HEK293T (cell line): ENCODE data around the gene PDE6B.

ENCODE experiments used
- CTCF ChIA-PET: fragments of 350-600 bp; formaldehyde crosslinking; extraction: SDS; loops from one replicate; lab custom pipeline; 2021; ENCODE audit warnings: antibody characterized with exemption, inconsistent platforms; lab: Yijun Ruan, JAX
- POLR2A ChIA-PET: fragments of 350-600 bp; formaldehyde crosslinking; extraction: SDS; loops from one replicate; lab custom pipeline; 2020; ENCODE audit warnings: antibody characterized with exemption, inconsistent platforms; lab: Yijun Ruan, JAX
- DNase-seq: peaks from one replicate; pipeline ENCODE4 v3.0.0; 2012; ENCODE audit warnings: mixed read lengths; ENCODE audit errors: extremely low spot score
- ARNT ChIP-seq: fragments of 450-650 bp; IDR thresholded peaks from 2 replicates; pipeline ENCODE4 v1.6.1; 2017; ENCODE audit warnings: mild to moderate bottlenecking
- BHLHE40 ChIP-seq: fragments of 450-650 bp; IDR thresholded peaks from 2 replicates; pipeline ENCODE4 v1.6.1; 2016; ENCODE audit warnings: mild to moderate bottlenecking, moderate library complexity, borderline replicate concordance
- CTBP1 ChIP-seq: fragments of 450-650 bp; IDR thresholded peaks from 2 replicates; pipeline ENCODE4 v1.6.1; 2016; ENCODE audit warnings: borderline replicate concordance
- ELF4 ChIP-seq: fragments of 450-650 bp; IDR thresholded peaks from 2 replicates; pipeline ENCODE4 v1.6.1; 2017; ENCODE audit warnings: antibody characterized with exemption
- FOXA1 ChIP-seq: fragments of 450-650 bp; IDR thresholded peaks from 2 replicates; pipeline ENCODE4 v1.6.1; 2016; ENCODE audit warnings: mild to moderate bottlenecking
- FOXK2 ChIP-seq: fragments of 450-650 bp; IDR thresholded peaks from 2 replicates; pipeline ENCODE4 v1.6.1; 2016; ENCODE audit warnings: mild to moderate bottlenecking
- FOXM1 ChIP-seq: fragments of 450-650 bp; IDR thresholded peaks from 2 replicates; pipeline ENCODE4 v1.6.1; 2017; ENCODE audit warnings: mild to moderate bottlenecking, borderline replicate concordance
- HDGF ChIP-seq: fragments of 450-650 bp; IDR thresholded peaks from 2 replicates; pipeline ENCODE4 v1.6.1; 2017; ENCODE audit warnings: antibody characterized with exemption, borderline replicate concordance
- L3MBTL2 ChIP-seq: fragments of 450-650 bp; conservative IDR thresholded peaks from 2 replicates; pipeline ENCODE4 v1.6.1; 2016; ENCODE audit warnings: mild to moderate bottlenecking
- LEF1 ChIP-seq: fragments of 450-650 bp; IDR thresholded peaks from 2 replicates; pipeline ENCODE4 v1.6.1; 2017; ENCODE audit warnings: mild to moderate bottlenecking, borderline replicate concordance
- NFRKB ChIP-seq: fragments of 450-650 bp; IDR thresholded peaks from 2 replicates; pipeline ENCODE4 v1.6.1; 2016; ENCODE audit warnings: mild to moderate bottlenecking, moderate library complexity
- SP1 ChIP-seq: fragments of 450-650 bp; IDR thresholded peaks from 2 replicates; pipeline ENCODE4 v1.6.1; 2017
- SUZ12 ChIP-seq: fragments of 450-650 bp; IDR thresholded peaks from 2 replicates; pipeline ENCODE4 v1.6.1; 2016; ENCODE audit warnings: mild to moderate bottlenecking
- TARDBP ChIP-seq: fragments of 450-650 bp; IDR thresholded peaks from 2 replicates; pipeline ENCODE4 v1.6.1; 2016
- ZNF384 ChIP-seq: fragments of 450-650 bp; IDR thresholded peaks from 2 replicates; pipeline ENCODE4 v1.6.1; 2016
- TF ChIP-seq, protein P1 (sequence below): fragments of 450-650 bp; IDR thresholded peaks from 2 replicates; pipeline ENCODE4 v1.6.1; 2016

Gene PDE6B

DNA sequence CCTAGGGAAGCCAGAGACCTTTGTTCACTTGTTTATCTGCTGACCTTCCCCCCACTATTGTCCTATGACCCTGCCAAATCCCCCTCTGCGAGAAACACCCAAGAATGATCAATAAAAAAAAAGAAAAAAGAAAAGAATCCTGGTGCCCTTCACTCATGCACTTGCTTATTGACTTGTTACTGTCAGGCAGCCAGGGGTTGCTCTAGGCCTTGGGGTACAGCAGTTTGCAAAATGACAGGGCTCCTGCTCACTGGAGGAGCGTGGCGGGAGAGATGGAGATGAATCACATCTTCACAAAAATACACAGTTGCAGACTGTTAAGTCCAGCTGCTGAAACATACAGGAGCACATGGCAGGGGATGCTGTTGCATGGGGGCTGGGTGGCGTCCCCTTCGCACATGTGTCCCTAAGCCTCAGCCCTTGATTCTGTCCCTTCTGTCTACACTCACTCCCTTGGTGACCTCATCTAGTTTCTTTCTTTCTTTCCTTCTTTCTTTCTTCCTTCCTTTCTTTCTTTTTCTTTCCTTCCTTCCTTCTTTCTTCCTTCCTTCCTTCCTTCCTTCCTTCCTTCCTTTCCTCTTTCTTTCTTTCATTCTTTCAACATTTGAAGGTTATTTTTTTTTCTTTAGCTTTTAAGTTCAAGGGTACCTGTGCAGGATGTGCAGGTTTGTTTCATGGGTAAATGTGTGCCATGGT lies 32.4 kb upstream of the PDE6B start:
- ChIA-PET CTCF (no interaction called here), POLR2A (no interaction called here)
- DNase-seq, result no peak
- TF ChIP-seq FOXM1, result no peak
- no peak for TF ChIP-seq FOXA1
- TF ChIP-seq LEF1, result no peak
- no peak for TF ChIP-seq FOXK2

DNA sequence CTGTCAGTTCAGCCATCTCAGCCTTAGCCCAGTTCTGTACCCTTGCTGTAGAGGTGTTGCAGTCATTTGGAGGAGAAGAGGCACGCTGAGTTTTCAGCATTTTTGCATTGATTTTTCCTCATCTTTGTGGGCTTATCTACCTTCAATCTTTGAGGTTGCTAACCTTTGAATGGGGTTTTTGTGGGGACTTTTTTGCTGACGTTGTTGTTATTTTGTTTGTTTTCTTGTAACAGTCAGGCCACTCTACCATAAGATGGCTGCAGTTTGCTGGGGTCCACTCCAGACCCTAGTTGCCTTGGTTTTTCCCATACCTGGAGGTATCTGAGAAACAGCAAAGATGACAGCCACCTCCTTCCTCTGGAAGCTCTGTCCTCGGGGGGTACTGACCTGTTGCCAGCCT lies 26.4 kb upstream of the PDE6B start:
- DNase-seq, result no peak
- CTCF ChIA-PET, result no interaction called here

DNA sequence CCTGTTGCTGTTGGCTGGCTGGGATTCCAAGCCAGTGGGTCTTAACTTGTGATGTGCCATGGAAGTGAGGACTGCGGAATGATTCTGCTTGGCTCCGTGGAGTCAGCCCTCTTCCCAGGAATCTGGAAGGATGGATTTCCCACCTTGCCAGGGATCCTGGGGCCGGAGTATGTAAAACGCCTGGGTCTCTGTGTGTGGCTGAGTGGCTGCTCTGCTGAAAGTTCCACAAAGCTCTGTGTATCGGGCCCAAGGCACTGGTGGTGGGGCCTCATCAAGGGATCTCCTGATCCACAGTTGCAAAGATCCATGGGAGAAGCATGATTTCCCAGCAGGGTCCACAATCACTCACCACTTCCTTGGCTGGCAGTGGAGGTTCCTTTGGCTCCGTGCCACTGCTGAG lies 25.2 kb upstream of the PDE6B start:
- CTCF ChIA-PET, result no interaction called here
- no peak for DNase-seq
- TF ChIP-seq ARNT (no peak), FOXA1 (no peak), ELF4 (no peak), FOXM1 (no peak), NFRKB (no peak), BHLHE40 (no peak), SP1 (no peak), LEF1 (no peak), FOXK2 (no peak), SUZ12 (no peak), CTBP1 (no peak), ZNF384 (no peak), L3MBTL2 (no peak), TARDBP (no peak)
- TF ChIP-seq, protein P1, sequence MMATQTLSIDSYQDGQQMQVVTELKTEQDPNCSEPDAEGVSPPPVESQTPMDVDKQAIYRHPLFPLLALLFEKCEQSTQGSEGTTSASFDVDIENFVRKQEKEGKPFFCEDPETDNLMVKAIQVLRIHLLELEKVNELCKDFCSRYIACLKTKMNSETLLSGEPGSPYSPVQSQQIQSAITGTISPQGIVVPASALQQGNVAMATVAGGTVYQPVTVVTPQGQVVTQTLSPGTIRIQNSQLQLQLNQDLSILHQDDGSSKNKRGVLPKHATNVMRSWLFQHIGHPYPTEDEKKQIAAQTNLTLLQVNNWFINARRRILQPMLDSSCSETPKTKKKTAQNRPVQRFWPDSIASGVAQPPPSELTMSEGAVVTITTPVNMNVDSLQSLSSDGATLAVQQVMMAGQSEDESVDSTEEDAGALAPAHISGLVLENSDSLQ, result no peak

More for the DNA sequence above, 26.4 kb upstream of the PDE6B start:
- POLR2A ChIA-PET, result no interaction called here
- no peak for TF ChIP-seq LEF1
- no peak for TF ChIP-seq TARDBP
- TF ChIP-seq SUZ12, result no peak
- no peak for TF ChIP-seq ARNT
- no peak for TF ChIP-seq ELF4
- TF ChIP-seq, protein P1, result no peak
- TF ChIP-seq ZNF384, result no peak
- TF ChIP-seq CTBP1, result no peak
- no peak for TF ChIP-seq FOXM1
- no peak for TF ChIP-seq L3MBTL2
- no peak for TF ChIP-seq FOXK2
- no peak for TF ChIP-seq SP1
- no peak for TF ChIP-seq HDGF
- no peak for TF ChIP-seq NFRKB
- TF ChIP-seq FOXA1, result no peak

DNA sequence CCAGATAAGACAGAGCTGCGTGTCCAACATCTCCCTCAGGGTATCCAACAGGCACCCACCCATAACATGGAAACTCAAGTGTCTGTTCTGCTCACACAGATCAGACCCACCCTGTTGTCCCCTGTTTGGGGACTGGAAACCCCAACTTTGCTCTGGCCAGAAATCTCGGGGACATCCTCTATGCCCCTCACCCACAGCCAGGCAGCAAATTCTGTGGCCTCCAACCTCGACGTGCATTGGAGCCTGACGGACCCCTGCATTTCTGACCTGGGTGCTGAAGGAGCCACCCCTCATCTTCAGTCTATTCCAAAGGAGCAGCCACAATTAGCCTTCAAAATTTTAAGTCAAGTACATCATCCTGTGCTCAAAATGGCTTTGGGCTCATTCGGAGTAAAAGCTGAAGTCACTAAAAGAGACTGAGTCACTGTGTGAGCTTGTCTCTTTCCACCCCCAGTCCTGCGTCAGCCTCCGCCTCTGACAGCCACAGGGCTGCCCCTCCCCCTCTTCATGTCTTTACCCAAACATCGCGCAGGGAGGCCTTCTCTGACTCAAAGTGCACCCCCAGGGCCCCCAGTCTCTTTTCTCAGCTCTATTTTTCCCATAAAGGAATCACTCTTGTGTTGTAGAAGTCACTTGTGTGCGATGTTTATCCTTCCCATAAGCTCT lies 24.4 kb upstream of the PDE6B start:
- DNase-seq, result no peak
- CTCF ChIA-PET, result interaction anchor here (0.6 to 0.7 kb wide), 2 partner anchors 42 to 65 kb away, joined by 3 read pairs; no protein-coding TSS in a partner anchor
- TF ChIP-seq SP1 (no peak), NFRKB (no peak), FOXA1 (no peak), L3MBTL2 (no peak)
- POLR2A ChIA-PET, result interaction anchor here (1.7 kb wide), 1 partner anchor 14 kb away, joined by 3 read pairs; no protein-coding TSS in a partner anchor

More for the DNA sequence above, 25.2 kb upstream of the PDE6B start:
- POLR2A ChIA-PET, result interaction anchor here (1.7 kb wide), 1 partner anchor 14 kb away, joined by 3 read pairs; no protein-coding TSS in a partner anchor

DNA sequence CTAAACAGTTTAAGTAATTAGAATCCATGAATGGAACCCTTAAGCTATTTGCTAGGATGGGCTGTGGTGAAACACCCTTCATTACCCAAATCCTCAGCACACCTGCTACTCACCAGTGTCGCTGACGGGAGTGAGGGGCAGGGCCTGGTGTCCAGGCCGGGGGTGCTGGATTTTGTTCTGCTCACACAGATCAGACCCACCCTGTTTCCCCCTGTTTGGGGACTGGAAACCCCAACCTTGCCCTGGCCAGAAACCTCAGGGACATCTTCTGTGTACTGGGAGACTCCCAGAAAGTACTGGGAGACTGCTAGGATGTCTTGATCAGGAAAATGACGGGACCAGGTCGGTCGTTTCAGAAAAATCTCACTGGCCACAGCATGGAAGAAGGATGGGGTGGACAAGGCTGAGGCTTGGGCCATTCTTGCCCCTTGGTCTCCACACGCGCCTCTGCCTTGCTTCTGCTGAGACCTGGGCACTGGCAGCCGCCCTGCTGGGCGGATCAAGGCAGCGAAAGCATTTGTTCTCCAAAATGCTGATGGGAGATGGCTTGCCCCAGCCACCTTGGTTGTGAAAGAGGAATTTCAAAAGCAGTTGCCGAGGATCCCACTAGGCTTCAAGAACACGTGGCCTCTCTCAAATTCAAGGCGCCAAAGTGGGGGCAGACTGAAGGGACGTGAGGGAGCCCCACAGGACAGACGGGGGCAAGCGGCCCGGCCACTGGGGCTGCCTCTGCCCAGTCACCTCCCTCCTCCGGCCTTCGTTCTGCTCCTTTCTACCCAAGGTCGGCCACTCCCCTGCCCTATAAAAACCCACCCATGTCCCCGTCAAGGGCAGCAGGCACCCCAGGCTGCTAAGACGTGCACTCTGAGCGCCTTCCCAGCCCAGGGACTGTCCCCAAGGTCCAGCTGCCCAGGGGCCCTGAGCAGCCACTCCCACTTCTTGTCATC lies 23.5 kb upstream of the PDE6B start:
- no peak for TF ChIP-seq CTBP1
- no peak for TF ChIP-seq FOXM1
- no peak for TF ChIP-seq SUZ12
- no peak for TF ChIP-seq TARDBP
- TF ChIP-seq ARNT, result no peak
- TF ChIP-seq ELF4, result no peak
- no peak for TF ChIP-seq FOXA1
- TF ChIP-seq SP1, result no peak
- TF ChIP-seq HDGF, result no peak
- TF ChIP-seq BHLHE40, result no peak
- TF ChIP-seq FOXK2, result no peak
- TF ChIP-seq NFRKB, result no peak
- ChIA-PET CTCF (interaction anchor here (0.7 kb wide), 1 partner anchor 41 kb away, joined by 3 read pairs; no protein-coding TSS in a partner anchor), POLR2A (interaction anchor here (1.3 to 1.7 kb wide), 2 partner anchors 15 to 73 kb away, joined by 3 to 9 read pairs; partner anchors contain the start of gene MYL5)
- DNase-seq, result no peak

DNA sequence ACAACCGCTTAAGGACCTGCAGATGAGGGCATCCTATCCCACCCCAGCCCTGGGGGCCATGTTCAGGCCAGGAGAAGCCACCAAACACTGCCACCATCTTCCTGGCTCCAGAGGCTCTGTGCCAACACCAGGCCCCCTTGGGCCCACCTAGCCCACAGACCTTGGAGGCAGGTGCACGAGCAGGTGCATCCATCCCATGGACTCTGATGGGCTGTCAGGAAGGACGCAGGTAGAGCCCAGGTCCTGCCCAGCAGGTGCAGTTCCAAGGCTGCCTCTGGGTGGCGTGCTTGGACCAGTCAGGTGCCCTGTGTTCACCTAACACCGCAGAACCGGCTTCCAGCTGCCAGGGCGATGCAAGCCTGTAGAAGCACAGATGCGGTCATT lies 22.8 kb upstream of the PDE6B start:
- CTCF ChIA-PET, result interaction anchor here (0.5 to 0.9 kb wide), 4 partner anchors 11 to 81 kb away, joined by 3 to 4 read pairs (median 3); no protein-coding TSS in a partner anchor
- DNase-seq, result peak; percentile 80
- TF ChIP-seq, protein P1, result 0 out of 2 replicates have a peak, but pooled peaks have one; percentile 4
- TF ChIP-seq NFRKB, result no peak
- POLR2A ChIA-PET, result interaction anchor here (0.7 to 1.3 kb wide), 3 partner anchors 16 to 73 kb away, joined by 3 to 9 read pairs (median 3); partner anchors contain the start of gene MYL5
